Stimulated activated naive B cell treated with anti-CD40 and anti-IgM and Interleukin-4, amounts not matched to agents 10 μg/mL and 1 μg/mL and 100 μg/mL, for 72 hours (primary cell): Measurements from ENCODE around the gene HPGDS.
"Not testable (repeated sequence)": the region's sequence is repeated elsewhere in the genome, so short reads cannot be mapped to it uniquely, and the experiment has no call there.

Source experiments
- ATAC-seq, 2 donors: fragments of 150-1000 bp; cut with Tn5 transposase; replicated peaks; 2 replicates each; pipeline ENCODE4 v1.10.0; 2021; ENCODE audit warnings: moderate library complexity in 1 of 2
- DNase-seq: peaks from one replicate; pipeline ENCODE4 v3.0.0; 2021
- H3K27ac Mint-ChIP-seq: one replicate; pipeline ENCODE4 v1.8.0; 2022; ENCODE audit warnings: mild to moderate bottlenecking, mixed read lengths
- H3K27me3 Mint-ChIP-seq, 2 donors: one replicate each; pipeline ENCODE4 v1.8.0; 2022; ENCODE audit warnings: mixed read lengths in 2 of 2
- H3K36me3 Mint-ChIP-seq, 2 donors: one replicate each; pipeline ENCODE4 v1.8.0; 2022; ENCODE audit warnings: mixed read lengths in 2 of 2, mild to moderate bottlenecking in 1 of 2
- H3K4me1 Mint-ChIP-seq, 2 donors: one replicate each; pipeline ENCODE4 v1.8.0; 2022; ENCODE audit warnings: mixed read lengths in 2 of 2, mild to moderate bottlenecking in 1 of 2
- H3K4me3 Mint-ChIP-seq, 2 donors: one replicate each; pipeline ENCODE4 v1.8.0; 2022; ENCODE audit warnings: mild to moderate bottlenecking in 2 of 2, mixed read lengths in 2 of 2, moderate library complexity in 1 of 2
- H3K9me3 Mint-ChIP-seq, 2 donors: one replicate each; pipeline ENCODE4 v1.8.0; 2022; ENCODE audit warnings: mixed read lengths in 2 of 2, mild to moderate bottlenecking in 1 of 2

The HPGDS gene

GRCh38 chr4:94342694-94343093 lies at the start of gene HPGDS:
HPGDS (minus strand) TSS chr4:94342836; CDS start chr4:94334629, 8,207 bp downstream.
- H3K27ac Mint-ChIP-seq: no peak within 1 kb of the TSS
- peaks cover 0 to 5% of the 10 kb centered on the region in 2 donors for H3K27me3 Mint-ChIP-seq
- peaks cover 0 to 2% of the 10 kb centered on the region in 2 donors for H3K9me3 Mint-ChIP-seq
- H3K4me1 Mint-ChIP-seq: peaks cover 2 to 17% of the 10 kb centered on the region in 2 donors
- no peak for DNase-seq
- ATAC-seq: no peak
- H3K36me3 Mint-ChIP-seq: no peaks in the 10 kb centered on the region
- H3K4me3 Mint-ChIP-seq: no peak within 1 kb of the TSS

- no peaks in the 10 kb centered on the region for H3K9me3 Mint-ChIP-seq
- no peak overlapping the region for H3K27ac Mint-ChIP-seq
- no peaks in the 10 kb centered on the region for H3K36me3 Mint-ChIP-seq
- no peak for ATAC-seq
- H3K27me3 Mint-ChIP-seq: peaks cover 12 to 18% of the 10 kb centered on the region in 2 donors
- H3K4me1 Mint-ChIP-seq: no peaks in the 10 kb centered on the region
- no peak for DNase-seq
- H3K4me3 Mint-ChIP-seq: no peak overlapping the region
Measured at GRCh38 chr4:94390804-94391410, 48.3 kb upstream of the HPGDS start.

DNA sequence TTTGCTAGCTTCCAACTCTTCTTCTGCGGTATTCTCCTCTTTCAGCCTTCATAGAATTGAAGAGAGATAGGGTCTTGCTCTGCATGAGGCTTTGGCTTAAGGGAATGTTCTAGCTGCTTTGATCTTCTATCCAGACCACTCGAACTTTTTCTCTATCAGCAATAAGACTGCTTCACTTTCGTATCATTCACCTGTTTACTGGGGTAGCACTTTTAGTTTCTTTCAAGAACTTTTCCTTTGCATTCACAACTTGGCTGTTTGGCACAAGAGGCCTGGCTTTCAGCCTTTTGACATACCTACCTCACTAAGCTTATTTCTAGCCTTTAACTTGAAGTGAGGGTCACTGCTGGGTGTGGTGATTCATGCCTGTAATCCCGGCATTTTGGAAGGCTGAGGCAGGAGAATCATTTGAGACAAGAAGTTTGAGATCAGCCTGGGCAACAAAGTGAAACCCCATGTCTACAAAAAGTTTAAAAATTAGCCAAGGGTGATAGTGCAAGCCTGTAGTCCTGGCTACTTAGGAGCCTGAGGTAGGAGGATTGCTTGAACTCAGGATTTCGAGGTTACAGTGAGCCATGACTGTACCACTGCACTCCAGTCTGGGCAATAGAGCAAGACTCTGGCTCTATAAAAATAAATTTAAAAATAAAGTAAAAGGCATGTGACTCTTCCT lies 47.1 kb upstream of the HPGDS start:
- no peaks in the 10 kb centered on the region for H3K36me3 Mint-ChIP-seq
- no peak for DNase-seq
- H3K27ac Mint-ChIP-seq: no peak overlapping the region
- no peak for ATAC-seq
- no peaks in the 10 kb centered on the region for H3K9me3 Mint-ChIP-seq
- peaks cover 12 to 18% of the 10 kb centered on the region in 2 donors for H3K27me3 Mint-ChIP-seq
- no peaks in the 10 kb centered on the region for H3K4me1 Mint-ChIP-seq
- no peak overlapping the region for H3K4me3 Mint-ChIP-seq

DNA sequence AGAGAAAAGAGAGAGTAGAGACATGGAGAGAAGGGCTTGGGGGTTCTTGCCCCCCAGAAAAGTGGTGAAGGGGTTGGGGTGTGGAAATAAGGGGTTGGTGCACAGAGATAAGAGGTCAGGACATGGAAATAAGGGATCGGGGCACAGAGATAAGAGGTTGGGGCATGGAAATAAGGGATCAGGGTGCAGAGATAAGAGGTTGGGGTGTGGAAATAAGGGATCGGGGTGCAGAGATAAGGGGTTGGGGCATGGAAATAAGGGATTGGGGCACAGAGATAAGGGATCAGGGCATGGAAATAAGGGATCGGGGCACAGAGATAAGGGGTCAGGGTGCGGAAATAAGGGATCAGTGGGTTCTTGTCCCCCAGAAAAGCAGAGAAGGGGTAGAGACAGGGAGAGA lies 45.3 kb upstream of the HPGDS start:
- H3K27ac Mint-ChIP-seq, ATAC-seq, H3K4me3 Mint-ChIP-seq, H3K4me1 Mint-ChIP-seq, H3K9me3 Mint-ChIP-seq, DNase-seq, H3K36me3 Mint-ChIP-seq: not testable (repeated sequence)
- H3K27me3 Mint-ChIP-seq: peaks cover 12 to 18% of the 10 kb centered on the region in 2 donors

GRCh38 chr4:94385452-94385851 lies 42.8 kb upstream of the HPGDS start:
- ATAC-seq, H3K9me3 Mint-ChIP-seq, DNase-seq, H3K36me3 Mint-ChIP-seq, H3K27ac Mint-ChIP-seq, H3K4me3 Mint-ChIP-seq, H3K4me1 Mint-ChIP-seq: not testable (repeated sequence)
- peaks cover 12 to 18% of the 10 kb centered on the region in 2 donors for H3K27me3 Mint-ChIP-seq

- ATAC-seq, H3K27me3 Mint-ChIP-seq, H3K4me1 Mint-ChIP-seq, H3K27ac Mint-ChIP-seq, H3K9me3 Mint-ChIP-seq, H3K4me3 Mint-ChIP-seq, H3K36me3 Mint-ChIP-seq, DNase-seq: not testable (repeated sequence)
Measured at GRCh38 chr4:94382891-94383290, 40.3 kb upstream of the HPGDS start.

- DNase-seq (no peak), ATAC-seq (no peak)
- H3K27ac Mint-ChIP-seq: no peak overlapping the region
- no peaks in the 10 kb centered on the region for H3K36me3 Mint-ChIP-seq
- no peak overlapping the region for H3K4me3 Mint-ChIP-seq
- peaks cover 7 to 8% of the 10 kb centered on the region in 2 donors for H3K27me3 Mint-ChIP-seq
- no peaks in the 10 kb centered on the region for H3K4me1 Mint-ChIP-seq
- H3K9me3 Mint-ChIP-seq: no peaks in the 10 kb centered on the region
Measured at GRCh38 chr4:94378047-94378446, 35.4 kb upstream of the HPGDS start.

DNA sequence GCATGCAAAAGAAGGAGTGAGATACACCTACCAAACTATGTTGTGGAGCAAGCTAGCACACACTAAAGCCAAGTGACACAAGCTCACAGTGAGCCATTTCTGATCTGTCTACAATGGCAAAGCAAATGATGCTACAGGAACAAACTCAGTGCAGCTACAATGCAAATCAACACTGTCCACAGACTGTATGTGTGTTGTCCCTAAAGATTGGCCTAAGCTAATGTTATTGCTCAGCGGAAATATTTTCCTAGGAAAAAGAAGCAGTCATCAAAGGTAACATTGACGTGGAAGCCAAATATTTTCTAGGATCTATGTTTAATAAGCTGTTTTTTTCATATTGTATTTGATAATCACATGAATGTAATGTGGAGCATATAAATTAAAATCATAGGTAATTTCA lies 34.7 kb upstream of the HPGDS start:
- Mint-ChIP-seq H3K27ac (no peak overlapping the region), H3K36me3 (no peaks in the 10 kb centered on the region), H3K27me3 (peaks cover 7 to 8% of the 10 kb centered on the region in 2 donors), H3K4me1 (no peaks in the 10 kb centered on the region), H3K9me3 (no peaks in the 10 kb centered on the region), H3K4me3 (no peak overlapping the region)
- DNase-seq: no peak
- no peak for ATAC-seq

- H3K27ac Mint-ChIP-seq: no peak overlapping the region
- no peak overlapping the region for H3K4me3 Mint-ChIP-seq
- DNase-seq: no peak
Measured at GRCh38 chr4:94375364-94375763, 32.7 kb upstream of the HPGDS start.

DNA sequence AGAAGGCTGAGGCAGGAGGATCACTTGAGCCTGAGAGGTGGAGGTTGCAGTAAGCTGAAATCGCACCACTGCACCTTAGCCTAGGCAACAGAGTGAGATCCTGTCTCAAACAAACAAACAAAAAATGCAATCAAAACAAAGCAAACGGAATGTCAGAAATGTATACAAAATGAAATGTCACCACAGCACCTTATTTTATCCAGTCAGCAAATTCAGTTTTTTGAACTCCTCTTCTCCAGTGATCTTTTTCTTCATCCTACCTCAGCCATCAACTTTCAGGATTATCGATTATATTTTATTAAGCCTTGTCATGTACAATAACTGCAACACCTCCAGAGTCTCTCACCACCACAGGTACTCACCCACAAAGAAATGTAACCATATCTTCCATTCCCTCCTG lies 31.1 kb upstream of the HPGDS start:
- H3K9me3 Mint-ChIP-seq: no peaks in the 10 kb centered on the region
- no peak for ATAC-seq
- H3K27ac Mint-ChIP-seq: no peak overlapping the region
- H3K36me3 Mint-ChIP-seq: no peaks in the 10 kb centered on the region
- no peak for DNase-seq
- H3K4me1 Mint-ChIP-seq: no peaks in the 10 kb centered on the region
- H3K27me3 Mint-ChIP-seq: peaks cover 7 to 15% of the 10 kb centered on the region in 2 donors
- H3K4me3 Mint-ChIP-seq: no peak overlapping the region

More at GRCh38 chr4:94375364-94375763, 32.7 kb upstream of the HPGDS start:
- Mint-ChIP-seq H3K36me3 (no peaks in the 10 kb centered on the region), H3K27me3 (peaks cover 7 to 9% of the 10 kb centered on the region in 2 donors), H3K9me3 (no peaks in the 10 kb centered on the region), H3K4me1 (no peaks in the 10 kb centered on the region)
- no peak for ATAC-seq

- DNase-seq (no peak), ATAC-seq (no peak)
- Mint-ChIP-seq H3K27me3 (peaks cover 7 to 15% of the 10 kb centered on the region in 2 donors), H3K4me3 (no peak overlapping the region), H3K4me1 (no peaks in the 10 kb centered on the region), H3K27ac (no peak overlapping the region), H3K9me3 (no peaks in the 10 kb centered on the region), H3K36me3 (no peaks in the 10 kb centered on the region)
Measured at GRCh38 chr4:94372991-94373390, 30.4 kb upstream of the HPGDS start.

GRCh38 chr4:94372228-94372978 lies 29.8 kb upstream of the HPGDS start:
- Mint-ChIP-seq H3K27ac (no peak overlapping the region), H3K27me3 (peaks cover 7 to 15% of the 10 kb centered on the region in 2 donors), H3K9me3 (no peaks in the 10 kb centered on the region), H3K4me1 (no peaks in the 10 kb centered on the region), H3K36me3 (no peaks in the 10 kb centered on the region), H3K4me3 (no peak overlapping the region)
- no peak for ATAC-seq
- no peak for DNase-seq

DNA sequence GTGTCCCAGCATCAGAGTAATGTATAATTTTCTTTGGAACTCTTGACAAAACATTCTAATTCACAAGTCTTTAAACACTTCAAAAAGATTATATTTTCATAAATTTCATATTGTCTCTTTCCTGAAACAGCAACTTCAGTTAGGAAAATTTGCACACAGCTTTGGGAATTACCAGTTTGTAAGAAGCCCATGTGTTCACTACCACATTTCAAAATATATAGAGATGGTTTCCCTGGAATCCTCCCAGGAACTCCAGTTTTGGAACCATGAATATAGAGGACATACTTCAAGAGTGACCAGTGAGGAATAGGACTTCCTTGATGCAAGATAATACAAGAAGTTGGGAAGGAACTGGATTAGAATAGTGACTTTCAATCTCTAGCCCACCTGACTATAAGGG lies 28.7 kb upstream of the HPGDS start:
- Mint-ChIP-seq H3K4me1 (no peaks in the 10 kb centered on the region), H3K36me3 (no peaks in the 10 kb centered on the region), H3K27ac (no peak overlapping the region), H3K27me3 (peaks cover 7 to 20% of the 10 kb centered on the region in 2 donors), H3K9me3 (peaks cover 0 to 9% of the 10 kb centered on the region in 2 donors), H3K4me3 (no peak overlapping the region)
- DNase-seq (no peak), ATAC-seq (no peak)

DNA sequence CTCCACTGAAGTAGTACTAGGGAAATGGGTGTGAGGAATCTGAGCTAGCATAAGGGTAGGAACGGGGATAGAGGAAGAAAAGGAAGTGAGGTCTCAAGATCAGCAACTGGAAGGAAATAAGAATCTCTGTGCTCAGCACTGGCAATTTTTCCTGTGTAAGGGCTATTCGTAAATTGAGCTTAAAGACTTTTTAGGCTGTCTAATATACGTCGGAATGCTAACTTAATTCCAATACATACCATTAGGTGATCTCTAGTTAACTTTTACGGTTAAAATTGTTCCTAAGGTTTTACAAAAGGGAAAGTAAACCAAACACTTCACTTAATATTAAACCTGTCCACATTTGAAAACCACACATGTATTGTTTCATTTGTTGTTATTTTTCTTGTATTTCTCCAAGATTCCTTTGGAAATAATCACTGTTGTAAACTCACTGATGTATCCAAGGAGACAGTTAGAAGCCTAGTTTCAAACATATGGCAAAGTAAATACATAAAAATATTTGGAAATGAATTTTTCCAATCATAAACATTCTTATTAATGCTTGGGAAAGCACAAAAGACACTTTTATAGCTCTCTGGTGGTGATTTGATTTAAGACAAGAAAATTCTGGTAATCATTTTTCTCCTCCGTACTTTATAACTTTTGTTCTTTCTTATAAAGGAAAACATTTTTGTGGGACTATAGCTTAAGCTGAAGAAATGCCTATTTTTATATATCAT lies 28.1 kb upstream of the HPGDS start:
- Mint-ChIP-seq H3K27ac (no peak overlapping the region), H3K9me3 (peaks cover 0 to 9% of the 10 kb centered on the region in 2 donors), H3K4me1 (no peaks in the 10 kb centered on the region), H3K36me3 (no peaks in the 10 kb centered on the region), H3K27me3 (peaks cover 6 to 20% of the 10 kb centered on the region in 2 donors), H3K4me3 (no peak overlapping the region)
- ATAC-seq (no peak), DNase-seq (no peak)
